CD14-positive monocyte (primary cell): ENCODE results near the gene ANO9. TPM values are rescaled to one million over a fixed set of nuclear protein-coding genes. Genes with fewer than 3 reads are reported as not detected.
A peak's percentile ranks its signal among the peaks of the same experiment; 100 is the strongest.

Experiments
- DNase-seq, 3 donors: peaks; one replicate each; pipeline ENCODE4 v3.0.0-alpha.2; 2011 to 2022
- H2AFZ ChIP-seq: 2 replicates; pipeline ENCODE4 v1.6.0; 2012; ENCODE audit warnings: mild to moderate bottlenecking, low read depth, low read length, inconsistent platforms; ENCODE audit not compliant: insufficient read depth, poor library complexity, severe bottlenecking
- H3K27ac ChIP-seq, 2 donors: 1 replicate in 1 of 2; 2 replicates in 1 of 2; pipeline ENCODE4 v1.5.1; 2012 to 2013; ENCODE audit warnings: low read length in 2 of 2, control low read depth in 1 of 2, inconsistent platforms in 1 of 2, low read depth in 1 of 2, mild to moderate bottlenecking in 1 of 2
- H3K27me3 ChIP-seq, 2 donors: one replicate each; pipeline versions ENCODE4 v1.6.0 to v1.6.1; 2011 to 2013; ENCODE audit warnings: low read length in 2 of 2; ENCODE audit not compliant: control insufficient read depth in 2 of 2, insufficient read depth in 2 of 2
- H3K36me3 ChIP-seq, 2 donors: replicated peaks in 1 of 2; 1 replicate in 1 of 2; 2 replicates in 1 of 2; pipeline versions ENCODE4 v1.5.1 to v1.6.1; 2012 to 2013; ENCODE audit warnings: low read length in 2 of 2, control low read depth in 1 of 2, inconsistent platforms in 1 of 2, mild to moderate bottlenecking in 1 of 2; ENCODE audit not compliant: insufficient read depth in 2 of 2, control insufficient read depth in 1 of 2
- H3K4me1 ChIP-seq, 2 donors: 1 replicate in 1 of 2; 2 replicates in 1 of 2; pipeline versions ENCODE4 v1.5.1 to v1.6.1; 2012 to 2013; ENCODE audit warnings: low read length in 2 of 2, control low read depth in 1 of 2, inconsistent platforms in 1 of 2, mild to moderate bottlenecking in 1 of 2, moderate library complexity in 1 of 2; ENCODE audit not compliant: insufficient read depth in 2 of 2, control insufficient read depth in 1 of 2
- H3K4me2 ChIP-seq: replicated peaks from 2 replicates; pipeline ENCODE3; 2012; ENCODE audit warnings: low read length, moderate library complexity, mild to moderate bottlenecking; ENCODE audit not compliant: poor library complexity, severe bottlenecking; ENCODE audit errors: extremely low read depth
- H3K4me3 ChIP-seq, 3 experiments: fragments of 200-600 bp in 1 of 3; sonication (generic) in 1 of 3; replicated peaks in 1 of 3; 1 replicate in 2 of 3; 2 replicates in 1 of 3; pipeline ENCODE4 v1.5.1; 2011 to 2013; ENCODE audit warnings: low read length in 3 of 3, mild to moderate bottlenecking in 3 of 3, control low read depth in 2 of 3, low read depth in 2 of 3, inconsistent platforms in 1 of 3, moderate library complexity in 1 of 3
- H3K79me2 ChIP-seq: 2 replicates; pipeline ENCODE4 v1.6.0; 2012; ENCODE audit warnings: mild to moderate bottlenecking, control low read depth, inconsistent platforms, low read length, moderate library complexity; ENCODE audit not compliant: insufficient read depth
- H3K9ac ChIP-seq: 2 replicates; pipeline ENCODE4 v1.6.0; 2017; ENCODE audit warnings: low read length, mild to moderate bottlenecking; ENCODE audit not compliant: insufficient read depth, poor library complexity, severe bottlenecking
- H3K9me3 ChIP-seq, 2 donors: replicated peaks in 1 of 2; 1 replicate in 1 of 2; 2 replicates in 1 of 2; pipeline versions ENCODE4 v1.5.1 to v1.6.1; 2012 to 2013; ENCODE audit warnings: low read length in 2 of 2, control low read depth in 1 of 2; ENCODE audit not compliant: control insufficient read depth in 1 of 2, insufficient read depth in 1 of 2
- H4K20me1 ChIP-seq: 2 replicates; pipeline ENCODE4 v1.6.0; 2012; ENCODE audit warnings: mild to moderate bottlenecking, low read length, control low read depth, moderate library complexity; ENCODE audit not compliant: insufficient read depth
- H3K27ac Mint-ChIP-seq, 7 donors: one replicate each; pipeline ENCODE4 v1.8.0; 2020; ENCODE audit warnings: mild to moderate bottlenecking in 7 of 7, mixed read lengths in 7 of 7, moderate library complexity in 6 of 7, inconsistent platforms in 2 of 7
- H3K27me3 Mint-ChIP-seq, 3 donors: one replicate each; pipeline ENCODE4 v1.8.0; 2021 to 2022; ENCODE audit warnings: low read depth in 3 of 3, mild to moderate bottlenecking in 3 of 3, mixed read lengths in 3 of 3, moderate library complexity in 3 of 3, inconsistent platforms in 1 of 3
- H3K36me3 Mint-ChIP-seq, 2 donors: one replicate each; pipeline ENCODE4 v1.8.0; 2020; ENCODE audit warnings: mixed read lengths in 2 of 2, inconsistent platforms in 1 of 2, mild to moderate bottlenecking in 1 of 2
- H3K4me1 Mint-ChIP-seq: one replicate; pipeline ENCODE4 v1.8.0; 2020; ENCODE audit warnings: mild to moderate bottlenecking, mixed read lengths
- H3K4me3 Mint-ChIP-seq, 2 donors: one replicate each; pipeline ENCODE4 v1.8.0; 2020; ENCODE audit warnings: mild to moderate bottlenecking in 2 of 2, mixed read lengths in 2 of 2, moderate library complexity in 1 of 2
- H3K9me3 Mint-ChIP-seq, 7 donors: one replicate each; pipeline ENCODE4 v1.8.0; 2020 to 2022; ENCODE audit warnings: mixed read lengths in 7 of 7, mild to moderate bottlenecking in 6 of 7, moderate library complexity in 6 of 7, inconsistent platforms in 2 of 7
- WGBS: methylation state at CpG from one replicate; pipeline ENCODE4 v1.1.5; 2013; ENCODE audit warnings: missing lambda C conversion rate; ENCODE audit not compliant: insufficient coverage; 5-methylcytosine and 5-hydroxymethylcytosine counted together
- intact Hi-C, 2 donors: fragments of 100-400 bp; cut with micrococcal nuclease; formaldehyde crosslinking; loops; one replicate each; pipeline versions ENCODE4 v1.15.0 to v1.15.1; 2023
- polyA plus RNA-seq, 3 donors: library from polyadenylated mRNA; depleted of rRNA in 1 of 3; unstranded in 2 of 3; stranded (reverse) in 1 of 3; fragments of 300-500 nt in 2 of 3; fragments of >200 nt in 1 of 3; fragmentation: Illumina TruSeq in 2 of 3; gene quantifications; 1 replicate in 2 of 3; 2 replicates in 1 of 3; pipeline ENCODE4 v1.2.3, GENCODE V29; 2012 to 2021
- TF ChIP-seq, protein P1 (sequence below): fragments of 200-600 bp; IDR thresholded peaks from one replicate; pipeline ENCODE4 v1.8.0; 2022; ENCODE audit warnings: antibody characterized with exemption, mild to moderate bottlenecking

The ANO9 gene
- polyA plus RNA-seq, 3 donors, result 0.18 to 0.24 TPM; not detected in 1

- H4K20me1 ChIP-seq, result peaks cover 22% of the 10 kb centered on the region
- 93% methylated on average over 13 of the region's 23 CpGs for WGBS
- intact Hi-C loops, result no loop called here
- no peak overlapping the region for H3K27ac ChIP-seq
- no peaks in the 10 kb centered on the region for H3K9me3 ChIP-seq
- DNase-seq, result no peak
- H3K9ac ChIP-seq, result no peak overlapping the region
- Mint-ChIP-seq H3K4me3 (no peak overlapping the region), H3K4me1 (peaks cover 24% of the 10 kb centered on the region), H3K27me3 (peaks cover 3 to 7% (median 3%) of the 10 kb centered on the region in 3 donors), H3K9me3 (no peaks in the 10 kb centered on the region), H3K27ac (peak overlapping the region in 2 of 7 donors; percentile 6 to 74), H3K36me3 (peaks cover 39 to 59% of the 10 kb centered on the region in 2 donors)
- H3K36me3 ChIP-seq, result peaks cover 12 to 36% of the 10 kb centered on the region in 2 donors
- H3K4me2 ChIP-seq, result no peak overlapping the region
- TF ChIP-seq, protein P1, sequence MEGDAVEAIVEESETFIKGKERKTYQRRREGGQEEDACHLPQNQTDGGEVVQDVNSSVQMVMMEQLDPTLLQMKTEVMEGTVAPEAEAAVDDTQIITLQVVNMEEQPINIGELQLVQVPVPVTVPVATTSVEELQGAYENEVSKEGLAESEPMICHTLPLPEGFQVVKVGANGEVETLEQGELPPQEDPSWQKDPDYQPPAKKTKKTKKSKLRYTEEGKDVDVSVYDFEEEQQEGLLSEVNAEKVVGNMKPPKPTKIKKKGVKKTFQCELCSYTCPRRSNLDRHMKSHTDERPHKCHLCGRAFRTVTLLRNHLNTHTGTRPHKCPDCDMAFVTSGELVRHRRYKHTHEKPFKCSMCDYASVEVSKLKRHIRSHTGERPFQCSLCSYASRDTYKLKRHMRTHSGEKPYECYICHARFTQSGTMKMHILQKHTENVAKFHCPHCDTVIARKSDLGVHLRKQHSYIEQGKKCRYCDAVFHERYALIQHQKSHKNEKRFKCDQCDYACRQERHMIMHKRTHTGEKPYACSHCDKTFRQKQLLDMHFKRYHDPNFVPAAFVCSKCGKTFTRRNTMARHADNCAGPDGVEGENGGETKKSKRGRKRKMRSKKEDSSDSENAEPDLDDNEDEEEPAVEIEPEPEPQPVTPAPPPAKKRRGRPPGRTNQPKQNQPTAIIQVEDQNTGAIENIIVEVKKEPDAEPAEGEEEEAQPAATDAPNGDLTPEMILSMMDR, result no peak
- no peak overlapping the region for H2AFZ ChIP-seq
- peaks cover 7 to 12% of the 10 kb centered on the region in 2 donors for H3K4me1 ChIP-seq
- H3K4me3 ChIP-seq, result no peak overlapping the region
- peaks cover 7% of the 10 kb centered on the region for H3K79me2 ChIP-seq
- H3K27me3 ChIP-seq, result no peaks in the 10 kb centered on the region
Measured at GRCh38 chr11:455566-456147, 13.8 kb upstream of the ANO9 start.

GRCh38 chr11:454801-455565, 13.2 kb upstream of the ANO9 start:
- Mint-ChIP-seq H3K9me3 (no peaks in the 10 kb centered on the region), H3K4me1 (peaks cover 24% of the 10 kb centered on the region), H3K4me3 (no peak overlapping the region), H3K27me3 (peaks cover 3 to 7% (median 3%) of the 10 kb centered on the region in 3 donors), H3K27ac (peak overlapping the region in 1 of 7 donors; percentile 10), H3K36me3 (peaks cover 33 to 53% of the 10 kb centered on the region in 2 donors)
- peaks cover 22% of the 10 kb centered on the region for H4K20me1 ChIP-seq
- no peak overlapping the region for H3K27ac ChIP-seq
- no peaks in the 10 kb centered on the region for H3K27me3 ChIP-seq
- no peak overlapping the region for H3K4me2 ChIP-seq
- DNase-seq, result no peak
- peaks cover 7 to 16% of the 10 kb centered on the region in 2 donors for H3K4me1 ChIP-seq
- no peak overlapping the region for H3K4me3 ChIP-seq
- H3K36me3 ChIP-seq, result peaks cover 6 to 30% of the 10 kb centered on the region in 2 donors
- TF ChIP-seq, protein P1, result no peak
- intact Hi-C loops, result no loop called here
- no peak overlapping the region for H3K9ac ChIP-seq
- WGBS, result 92% methylated on average over 12 of the region's 14 CpGs
- no peaks in the 10 kb centered on the region for H3K9me3 ChIP-seq
- H2AFZ ChIP-seq, result no peak overlapping the region
- peaks cover 7% of the 10 kb centered on the region for H3K79me2 ChIP-seq
